WTC11 (cell line): ENCODE measurements around the gene BPTF. TPM values are rescaled to one million over a fixed set of nuclear protein-coding genes. Genes with fewer than 3 reads are reported as not detected.
"Not testable (repeated sequence)": the region's sequence is repeated elsewhere in the genome, so short reads cannot be mapped to it uniquely, and the experiment has no call there.

Experiments used
- ATAC-seq: fragments of 200-7000 bp; cut with Tn5 transposase; 2 replicates; pipeline ENCODE4 v1.10.0; 2021; ENCODE audit warnings: mild to moderate bottlenecking, moderate library complexity
- CTCF ChIA-PET: fragments of 300-600 bp; sonication (Branson Sonifier 250); formaldehyde crosslinking; loops from one replicate; lab custom pipeline; 2021; ENCODE audit warnings: antibody characterized with exemption; lab: Charles Lee
- POLR2A ChIA-PET: fragments of 350-600 bp; sonication (Branson Sonifier 250); formaldehyde crosslinking; loops from one replicate; lab custom pipeline; 2021; ENCODE audit warnings: antibody characterized with exemption; lab: Charles Lee
- DNase-seq: peaks from one replicate; pipeline ENCODE4 v3.0.0; 2021; ENCODE audit warnings: low spot score
- H3K27ac Mint-ChIP-seq: 2 replicates; pipeline ENCODE4 v1.8.0; 2021; ENCODE audit warnings: mixed read lengths
- H3K27me3 Mint-ChIP-seq: 2 replicates; pipeline ENCODE4 v1.8.0; 2021; ENCODE audit warnings: low read depth, mild to moderate bottlenecking, moderate library complexity, mixed read lengths
- H3K36me3 Mint-ChIP-seq: 2 replicates; pipeline ENCODE4 v1.8.0; 2021; ENCODE audit warnings: mixed read lengths
- H3K4me1 Mint-ChIP-seq: 2 replicates; pipeline ENCODE4 v1.8.0; 2022; ENCODE audit warnings: mixed read lengths
- H3K4me3 Mint-ChIP-seq: 2 replicates; pipeline ENCODE4 v1.8.0; 2021; ENCODE audit warnings: mild to moderate bottlenecking, moderate library complexity, mixed read lengths
- H3K9me3 Mint-ChIP-seq: 2 replicates; pipeline ENCODE4 v1.8.0; 2021; ENCODE audit warnings: mixed read lengths
- CTCF ChIP-seq: fragments of 200-600 bp; IDR thresholded peaks from 2 replicates; pipeline ENCODE4 v1.8.0; 2022; ENCODE audit warnings: antibody characterized with exemption
- ELF4 ChIP-seq: sonication (generic); formaldehyde crosslinking; IDR thresholded peaks from 2 replicates; pipeline ENCODE4 v1.8.1; 2022; ENCODE audit warnings: low read depth, mild to moderate bottlenecking, moderate library complexity, missing genetic modification reagents
- ETV6 ChIP-seq: sonication (generic); formaldehyde crosslinking; IDR thresholded peaks from 2 replicates; pipeline ENCODE4 v1.8.1; 2022; ENCODE audit warnings: mild to moderate bottlenecking, missing genetic modification reagents
- FOXJ3 ChIP-seq: sonication (generic); formaldehyde crosslinking; IDR thresholded peaks from 2 replicates; pipeline ENCODE4 v1.9.0; 2021; ENCODE audit warnings: missing genetic modification reagents, mild to moderate bottlenecking, borderline replicate concordance
- GABPB1 ChIP-seq: sonication (generic); formaldehyde crosslinking; IDR thresholded peaks from 2 replicates; pipeline ENCODE4 v1.8.1; 2023; ENCODE audit warnings: mild to moderate bottlenecking, missing genetic modification reagents
- HMGXB4 ChIP-seq: sonication (generic); formaldehyde crosslinking; IDR thresholded peaks from 2 replicates; pipeline ENCODE4 v1.8.1; 2023; ENCODE audit warnings: mild to moderate bottlenecking, moderate library complexity, missing genetic modification reagents
- IRF2 ChIP-seq: sonication (generic); formaldehyde crosslinking; IDR thresholded peaks from 2 replicates; pipeline ENCODE4 v1.8.0; 2022; ENCODE audit warnings: low read depth, missing genetic modification reagents, borderline replicate concordance
- JAZF1 ChIP-seq: fragments of 250-450 bp; sonication (Bioruptor Pico); IDR thresholded peaks from 2 replicates; pipeline ENCODE4 v1.9.0; 2021; ENCODE audit warnings: moderate library complexity, mild to moderate bottlenecking, inconsistent platforms
- MYBL2 ChIP-seq: sonication (generic); formaldehyde crosslinking; IDR thresholded peaks from 2 replicates; pipeline ENCODE4 v1.8.1; 2023; ENCODE audit warnings: mild to moderate bottlenecking, moderate library complexity, missing genetic modification reagents
- NFATC4 ChIP-seq: fragments of 250-450 bp; sonication (Bioruptor Pico); IDR thresholded peaks from 2 replicates; pipeline ENCODE4 v1.9.0; 2021; ENCODE audit warnings: mild to moderate bottlenecking
- NFE2L1 ChIP-seq: sonication (generic); formaldehyde crosslinking; IDR thresholded peaks from 2 replicates; pipeline ENCODE4 v1.8.1; 2023; ENCODE audit warnings: missing genetic modification reagents
- RELA ChIP-seq: sonication (generic); formaldehyde crosslinking; IDR thresholded peaks from 2 replicates; pipeline ENCODE4 v1.8.1; 2022; ENCODE audit warnings: missing genetic modification reagents, mild to moderate bottlenecking, borderline replicate concordance
- USF2 ChIP-seq: sonication (generic); formaldehyde crosslinking; IDR thresholded peaks from 2 replicates; pipeline ENCODE4 v1.8.1; 2023; ENCODE audit warnings: mild to moderate bottlenecking, missing genetic modification reagents, moderate library complexity
- ZMAT4 ChIP-seq: fragments of 250-450 bp; sonication (Bioruptor Pico); IDR thresholded peaks from 2 replicates; pipeline ENCODE4 v1.9.0; 2021; ENCODE audit warnings: mild to moderate bottlenecking
- total RNA-seq: library from RNA; stranded (reverse); gene quantifications from 3 replicates; pipeline ENCODE4 v1.2.3, GENCODE V29; 2021

Gene BPTF
- total RNA-seq, 1 experiment from 2014 or later, result 178 TPM

- TF ChIP-seq ZMAT4 (CRISPR knock-in tag), result no peak
These were observed 24.8 kb upstream of the BPTF start (continued) for GRCh38 chr17:67800495-67800928.

- DNase-seq, result peak; percentile 58
- Mint-ChIP-seq H3K9me3 (no peaks in the 10 kb centered on the region), H3K4me3 (no peak overlapping the region), H3K36me3 (no peaks in the 10 kb centered on the region), H3K4me1 (peaks cover 10% of the 10 kb centered on the region), H3K27ac (peak overlapping the region; percentile 57; the same call in 1 of the 2 replicates), H3K27me3 (no peaks in the 10 kb centered on the region)
- CTCF ChIA-PET, result interaction anchor here (0.5 to 2.7 kb wide), 15 partner anchors 11 to 835 kb away, joined by 3 to 22 read pairs (median 3); partner anchors contain the start of gene BPTF
- TF ChIP-seq CTCF, result peak; percentile 53; the same call in 1 of the 2 replicates
- TF ChIP-seq RELA (CRISPR knock-in tag), result no peak
- POLR2A ChIA-PET, result no interaction called here
- peak; percentile 30 for ATAC-seq
These were observed 23.6 kb upstream of the BPTF start for GRCh38 chr17:67801626-67802175.

- POLR2A ChIA-PET, result interaction anchor here (0.6 kb wide), 1 partner anchor 12 kb away, joined by 5 read pairs; no protein-coding TSS in a partner anchor
- CTCF ChIA-PET, result interaction anchor here (0.5 to 2.2 kb wide), 3 partner anchors 10 to 54 kb away, joined by 3 to 8 read pairs (median 3); no protein-coding TSS in a partner anchor
- DNase-seq, result no peak
- Mint-ChIP-seq H3K4me1 (peaks cover 5% of the 10 kb centered on the region; the same call in 1 of the 2 replicates), H3K4me3 (no peak overlapping the region), H3K36me3 (no peaks in the 10 kb centered on the region), H3K27ac (0 out of 2 replicates have a peak overlapping the region, but pooled peaks have one; percentile 2), H3K9me3 (no peaks in the 10 kb centered on the region), H3K27me3 (no peaks in the 10 kb centered on the region)
- ATAC-seq, result no peak
- TF ChIP-seq JAZF1 (CRISPR knock-in tag) (no peak), NFE2L1 (no peak), MYBL2 (CRISPR knock-in tag) (no peak), FOXJ3 (CRISPR knock-in tag) (no peak), HMGXB4 (no peak), IRF2 (CRISPR knock-in tag) (no peak), USF2 (CRISPR knock-in tag) (no peak), RELA (CRISPR knock-in tag) (no peak), ELF4 (CRISPR knock-in tag) (no peak), ETV6 (CRISPR knock-in tag) (no peak), NFATC4 (CRISPR knock-in tag) (no peak)
These were observed 14.8 kb upstream of the BPTF start for GRCh38 chr17:67810464-67810863.

- H3K4me1 Mint-ChIP-seq, ATAC-seq, H3K9me3 Mint-ChIP-seq, H3K36me3 Mint-ChIP-seq, DNase-seq, POLR2A ChIA-PET: not testable (repeated sequence)
- peak; percentile 85 for TF ChIP-seq GABPB1
- TF ChIP-seq, all 79 proteins: peak for 1; not testable (repeated sequence) for 78
- H3K27me3 Mint-ChIP-seq, H3K27ac Mint-ChIP-seq, H3K4me3 Mint-ChIP-seq: not testable (repeated sequence)
- CTCF ChIA-PET, result interaction anchor here (0.6 to 1.7 kb wide), 3 partner anchors 8 to 13 kb away, joined by 3 to 7 read pairs (median 4); partner anchors contain the start of gene BPTF
These were observed 12.9 kb upstream of the BPTF start for GRCh38 chr17:67812380-67812779.
